GM12801 (cell line): ENCODE data around the gene PPBP.

ENCODE experiments used
- CTCF ChIP-seq: IDR thresholded peaks from one replicate; pipeline ENCODE4 v1.5.1; 2011; ENCODE audit warnings: control low read depth; ENCODE audit not compliant: insufficient read length; ENCODE audit errors: extremely low read depth

The PPBP gene

GRCh38 chr4:73970011-73970410 lies 18.0 kb downstream of the PPBP start:
- no peak for TF ChIP-seq CTCF

- no peak for TF ChIP-seq CTCF
These were observed 20.1 kb downstream of the PPBP start for GRCh38 chr4:73967866-73968265.

GRCh38 chr4:73964862-73965611 lies 23.0 kb downstream of the PPBP start:
- TF ChIP-seq CTCF = no peak

DNA sequence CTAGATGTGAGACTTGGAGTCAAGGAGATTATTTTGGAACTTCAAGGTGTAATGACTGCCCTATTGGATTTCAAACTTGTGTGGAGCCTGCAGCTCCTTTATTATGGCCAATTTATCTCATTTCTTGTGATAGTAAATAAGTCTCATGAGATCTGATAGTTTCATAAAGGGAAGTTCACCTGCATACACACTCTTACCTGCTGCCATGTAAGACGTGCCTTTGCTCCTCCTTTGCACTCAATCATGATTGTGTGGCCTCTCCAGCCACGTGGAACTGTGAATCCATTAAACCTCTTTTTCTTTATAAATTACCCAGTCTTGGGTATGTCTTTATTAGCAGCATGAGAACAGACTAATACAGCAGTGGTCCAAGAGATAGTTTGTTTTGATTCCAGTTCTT lies 25.3 kb downstream of the PPBP start:
- TF ChIP-seq CTCF = no peak

DNA sequence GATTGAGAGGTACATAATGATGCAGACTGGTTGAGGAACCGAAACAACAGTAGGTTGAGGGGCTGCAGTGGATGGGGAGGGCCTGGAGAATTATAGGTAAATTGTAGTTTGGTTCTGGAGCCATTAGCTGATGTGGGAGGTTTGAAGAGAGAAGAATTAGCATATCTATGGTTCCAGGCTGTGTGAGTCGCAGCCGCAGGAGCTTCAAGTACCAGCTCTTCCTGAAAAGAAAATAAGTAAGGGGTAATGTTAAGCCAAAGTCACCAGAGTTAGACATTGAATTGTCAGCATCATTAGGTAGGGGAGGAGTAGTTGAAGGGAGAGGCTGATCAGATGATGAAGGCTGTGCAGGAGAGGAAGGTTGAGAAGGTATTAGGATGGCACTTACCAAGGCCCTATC lies 35.6 kb downstream of the PPBP start:
- TF ChIP-seq CTCF = no peak

DNA sequence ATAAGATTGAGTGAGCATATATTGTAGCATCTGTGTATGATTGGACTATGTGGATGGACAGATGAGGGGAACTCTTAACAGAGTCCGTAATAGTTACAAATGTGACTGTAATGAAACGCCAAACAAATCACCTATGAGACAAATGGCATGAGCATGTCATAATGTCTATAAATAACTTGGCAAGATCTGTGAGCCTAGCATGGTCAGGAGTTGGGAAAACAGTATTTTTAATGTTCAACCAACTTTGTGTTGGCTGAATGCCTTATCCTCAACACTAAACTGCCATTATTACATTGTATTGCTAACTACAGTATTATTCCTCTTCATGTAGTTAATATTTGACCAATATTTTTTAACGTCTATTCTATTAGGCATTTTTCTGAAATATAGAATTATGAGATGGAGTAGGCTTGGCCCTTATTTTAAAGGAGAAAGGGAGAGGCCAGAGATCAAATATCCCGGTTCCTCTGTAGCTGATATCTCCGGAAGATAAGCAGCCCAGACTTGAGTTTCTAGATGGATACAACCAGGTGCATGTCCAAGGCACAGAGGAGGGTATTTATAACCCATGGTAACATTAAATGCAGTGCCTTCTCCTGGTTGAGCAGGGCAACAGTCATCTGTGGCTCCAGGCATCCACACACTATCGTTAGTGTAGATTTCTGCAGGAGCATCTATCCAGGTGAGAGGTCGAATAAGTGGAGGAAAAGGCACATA lies 38.8 kb downstream of the PPBP start:
- no peak for TF ChIP-seq CTCF

DNA sequence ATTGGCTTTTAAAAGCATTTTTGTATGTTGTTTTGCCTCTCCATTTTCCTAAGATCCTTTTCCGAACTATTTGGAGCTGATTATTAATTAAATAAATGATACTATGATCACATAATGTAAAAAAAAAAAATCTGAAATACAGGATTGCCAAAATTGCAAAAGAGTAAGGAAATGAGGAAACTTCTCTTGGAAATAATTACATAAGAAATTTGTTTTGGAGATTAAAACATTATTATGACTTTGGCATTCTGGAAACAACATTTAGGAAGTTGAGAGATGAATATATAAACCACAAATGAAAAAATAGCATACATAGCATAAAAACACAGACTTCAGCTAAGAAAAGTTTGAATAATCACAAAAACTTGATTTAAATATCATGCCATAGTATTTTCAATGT lies 39.7 kb downstream of the PPBP start:
- no peak for TF ChIP-seq CTCF
